Adrenal gland (tissue), 5 donors: ENCODE measurements around the gene NUP42.

Experiments used
- POLR2A ChIP-seq, 2 donors: fragments of 450-650 bp; IDR thresholded peaks; one replicate each; pipeline ENCODE4 v1.6.1; 2017; ENCODE audit warnings: antibody characterized with exemption in 2 of 2, mild to moderate bottlenecking in 2 of 2, moderate library complexity in 1 of 2
- TF ChIP-seq, protein P1 (sequence below), 6 experiments: fragments of 450-650 bp in 4 of 6; fragments of 200-600 bp in 2 of 6; sonication (generic) in 1 of 6; IDR thresholded peaks; 1 replicate in 5 of 6; 2 replicates in 1 of 6; pipeline versions ENCODE4 v1.5.1 to v1.8.0; 2016 to 2021; ENCODE audit warnings: antibody characterized with exemption in 6 of 6, mild to moderate bottlenecking in 2 of 6, moderate library complexity in 1 of 6
- donor health status: DM: no; HTN: no; CAD: no.

DNA sequence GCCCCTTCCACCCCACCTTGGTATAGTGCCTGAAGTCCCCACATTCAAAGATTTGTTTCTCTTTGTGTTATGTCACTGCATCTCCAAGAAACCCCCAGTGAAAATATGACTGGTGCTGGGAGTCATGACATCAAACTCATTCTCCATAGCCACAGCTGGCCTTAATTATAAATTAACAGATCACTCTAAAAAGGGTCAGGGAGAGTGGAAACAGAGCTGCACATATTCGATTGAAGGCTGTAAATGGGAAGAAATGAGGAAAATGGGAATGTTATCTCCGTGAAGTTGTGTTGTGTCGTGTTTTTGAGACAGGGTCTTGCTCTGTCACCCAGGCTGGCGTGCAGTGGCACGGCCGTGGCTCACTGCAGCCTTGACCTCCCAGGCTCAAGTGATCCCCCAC, 24.2 kb upstream of the NUP42 start:
- TF ChIP-seq, protein P1, sequence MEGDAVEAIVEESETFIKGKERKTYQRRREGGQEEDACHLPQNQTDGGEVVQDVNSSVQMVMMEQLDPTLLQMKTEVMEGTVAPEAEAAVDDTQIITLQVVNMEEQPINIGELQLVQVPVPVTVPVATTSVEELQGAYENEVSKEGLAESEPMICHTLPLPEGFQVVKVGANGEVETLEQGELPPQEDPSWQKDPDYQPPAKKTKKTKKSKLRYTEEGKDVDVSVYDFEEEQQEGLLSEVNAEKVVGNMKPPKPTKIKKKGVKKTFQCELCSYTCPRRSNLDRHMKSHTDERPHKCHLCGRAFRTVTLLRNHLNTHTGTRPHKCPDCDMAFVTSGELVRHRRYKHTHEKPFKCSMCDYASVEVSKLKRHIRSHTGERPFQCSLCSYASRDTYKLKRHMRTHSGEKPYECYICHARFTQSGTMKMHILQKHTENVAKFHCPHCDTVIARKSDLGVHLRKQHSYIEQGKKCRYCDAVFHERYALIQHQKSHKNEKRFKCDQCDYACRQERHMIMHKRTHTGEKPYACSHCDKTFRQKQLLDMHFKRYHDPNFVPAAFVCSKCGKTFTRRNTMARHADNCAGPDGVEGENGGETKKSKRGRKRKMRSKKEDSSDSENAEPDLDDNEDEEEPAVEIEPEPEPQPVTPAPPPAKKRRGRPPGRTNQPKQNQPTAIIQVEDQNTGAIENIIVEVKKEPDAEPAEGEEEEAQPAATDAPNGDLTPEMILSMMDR (IDR thresholded peaks at IDR 0.05) = no peak
- TF ChIP-seq POLR2A (IDR thresholded peaks at IDR 0.05) = no peak
